ENCODE results near the gene TMEM9.

GRCh38 chr1:201112926-201113325 lies 41.3 kb downstream of the TMEM9 start:
- no peak for TF ChIP-seq POLR2AphosphoS5 (IDR thresholded peaks at IDR 0.05)
- no peak for TF ChIP-seq CTCF (IDR thresholded peaks at IDR 0.05)
- TF ChIP-seq POLR2A (IDR thresholded peaks at IDR 0.05): no peak
